DOHH2 (cell line): ENCODE data around the gene NAP1L4.

Experiments
- H3F3A ChIP-seq: fragments of 200-600 bp; sonication (generic), shearing (Covaris generic); 2 replicates; pipeline ENCODE4 v1.6.0; 2016; ENCODE audit warnings: antibody characterized with exemption, mild to moderate bottlenecking; ENCODE audit not compliant: control insufficient read depth, insufficient read depth
- H3K27ac ChIP-seq: fragments of 200-600 bp; sonication (generic); 2 replicates; pipeline ENCODE4 v1.5.1; 2014; ENCODE audit warnings: low read depth, mild to moderate bottlenecking, low read length, moderate library complexity
- H3K27me3 ChIP-seq: fragments of 200-600 bp; sonication (generic); 2 replicates; pipeline ENCODE4 v1.6.1; 2014; ENCODE audit warnings: mild to moderate bottlenecking, low read length, mixed read lengths; ENCODE audit not compliant: control insufficient read depth
- H3K36me3 ChIP-seq: fragments of 200-600 bp; sonication (generic); 2 replicates; pipeline ENCODE4 v1.6.1; 2014; ENCODE audit warnings: mild to moderate bottlenecking, low read length, moderate library complexity, mixed read lengths; ENCODE audit not compliant: control insufficient read depth
- H3K4me1 ChIP-seq: fragments of 200-600 bp; sonication (generic); 2 replicates; pipeline ENCODE4 v1.6.1; 2014; ENCODE audit warnings: mild to moderate bottlenecking, low read length, mixed read lengths; ENCODE audit not compliant: control insufficient read depth
- H3K4me2 ChIP-seq: fragments of 200-600 bp; sonication (generic); 2 replicates; pipeline ENCODE4 v1.6.0; 2014; ENCODE audit warnings: mild to moderate bottlenecking, low read length, moderate library complexity
- H3K4me3 ChIP-seq: fragments of 200-600 bp; sonication (generic); 2 replicates; pipeline ENCODE4 v1.5.1; 2014; ENCODE audit warnings: mild to moderate bottlenecking, low read length, mixed read lengths
- H3K79me2 ChIP-seq: fragments of 200-600 bp; sonication (generic); 2 replicates; pipeline ENCODE4 v1.6.1; 2014; ENCODE audit warnings: mild to moderate bottlenecking, low read length, mixed read lengths; ENCODE audit not compliant: control insufficient read depth
- H3K9me2 ChIP-seq: fragments of 200-600 bp; sonication (generic); replicated peaks from 2 replicates; pipeline ENCODE4 v1.6.1; 2014; ENCODE audit warnings: mild to moderate bottlenecking, low read length, mixed read lengths; ENCODE audit not compliant: control insufficient read depth
- H3K9me3 ChIP-seq: fragments of 200-600 bp; sonication (generic); 2 replicates; pipeline ENCODE4 v1.6.1; 2014; ENCODE audit warnings: antibody characterized with exemption, low read length, mixed read lengths; ENCODE audit not compliant: control insufficient read depth, insufficient read depth
- H4K20me1 ChIP-seq: fragments of 200-600 bp; sonication (generic); 2 replicates; pipeline ENCODE4 v1.6.0; 2014; ENCODE audit warnings: low read depth, mild to moderate bottlenecking, antibody characterized with exemption, low read length, moderate library complexity; ENCODE audit not compliant: control insufficient read depth, insufficient read depth
- EZH2phosphoT487 ChIP-seq: fragments of 200-600 bp; sonication (generic); IDR thresholded peaks from 2 replicates; pipeline ENCODE4 v1.6.1; 2017; ENCODE audit warnings: borderline replicate concordance, mild to moderate bottlenecking, antibody characterized with exemption, low read length, moderate library complexity, mixed read lengths
- TF ChIP-seq, protein P1 (sequence below): fragments of 200-600 bp; sonication (generic); IDR thresholded peaks from one replicate; pipeline ENCODE4 v1.5.1; 2014; ENCODE audit warnings: antibody characterized with exemption, mild to moderate bottlenecking, low read depth, low read length; ENCODE audit not compliant: poor library complexity, severe bottlenecking

Gene NAP1L4

DNA sequence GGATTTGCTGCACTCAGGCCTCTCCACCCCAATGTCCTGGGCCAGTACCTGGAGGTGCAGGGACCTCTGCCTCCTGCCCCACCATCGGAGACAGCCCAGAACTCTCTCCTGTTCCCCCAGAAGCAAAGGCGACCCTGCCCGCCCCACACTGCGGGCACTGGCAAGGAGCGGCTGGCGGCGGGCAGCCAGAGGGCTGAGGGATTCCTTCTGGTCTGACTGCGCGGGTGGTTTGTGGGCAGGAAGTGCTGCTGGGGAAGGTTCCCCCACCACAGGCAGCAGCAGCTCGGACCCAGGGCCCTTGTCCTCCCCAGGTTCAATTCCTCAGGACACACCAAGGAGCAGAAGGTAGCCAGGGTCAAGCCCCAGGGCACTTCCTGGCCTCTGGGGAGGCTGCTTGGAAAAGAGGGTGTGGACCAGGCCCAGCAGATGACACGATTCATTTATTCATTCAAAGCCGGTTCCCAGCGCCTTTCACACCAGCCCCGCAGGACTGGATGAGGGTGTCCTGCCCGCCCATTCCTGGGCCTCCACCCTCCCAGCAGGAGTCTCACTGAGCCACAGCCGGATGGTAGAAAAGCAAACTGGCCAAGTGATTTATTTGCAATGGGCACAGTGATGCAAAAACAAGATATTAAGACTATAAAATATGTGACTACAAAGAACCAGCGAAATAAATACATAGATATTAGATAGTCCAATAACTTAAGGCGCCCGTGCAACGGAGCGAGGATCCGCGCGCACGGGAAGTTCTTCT lies 64.1 kb downstream of the NAP1L4 start:
- H3K4me1 ChIP-seq, result peaks cover 10% of the 10 kb centered on the region
- no peaks in the 10 kb centered on the region for H3K9me3 ChIP-seq
- no peak overlapping the region for H3K4me2 ChIP-seq
- H3K79me2 ChIP-seq, result no peaks in the 10 kb centered on the region
- H3K36me3 ChIP-seq, result no peaks in the 10 kb centered on the region
- peaks cover 25% of the 10 kb centered on the region for H3K27me3 ChIP-seq
- no peak overlapping the region for H3K4me3 ChIP-seq
- H3F3A ChIP-seq, result no peaks in the 10 kb centered on the region
- H4K20me1 ChIP-seq, result no peaks in the 10 kb centered on the region; the same call in 1 of the 2 replicates
- TF ChIP-seq EZH2phosphoT487, result no peak
- TF ChIP-seq, protein P1, sequence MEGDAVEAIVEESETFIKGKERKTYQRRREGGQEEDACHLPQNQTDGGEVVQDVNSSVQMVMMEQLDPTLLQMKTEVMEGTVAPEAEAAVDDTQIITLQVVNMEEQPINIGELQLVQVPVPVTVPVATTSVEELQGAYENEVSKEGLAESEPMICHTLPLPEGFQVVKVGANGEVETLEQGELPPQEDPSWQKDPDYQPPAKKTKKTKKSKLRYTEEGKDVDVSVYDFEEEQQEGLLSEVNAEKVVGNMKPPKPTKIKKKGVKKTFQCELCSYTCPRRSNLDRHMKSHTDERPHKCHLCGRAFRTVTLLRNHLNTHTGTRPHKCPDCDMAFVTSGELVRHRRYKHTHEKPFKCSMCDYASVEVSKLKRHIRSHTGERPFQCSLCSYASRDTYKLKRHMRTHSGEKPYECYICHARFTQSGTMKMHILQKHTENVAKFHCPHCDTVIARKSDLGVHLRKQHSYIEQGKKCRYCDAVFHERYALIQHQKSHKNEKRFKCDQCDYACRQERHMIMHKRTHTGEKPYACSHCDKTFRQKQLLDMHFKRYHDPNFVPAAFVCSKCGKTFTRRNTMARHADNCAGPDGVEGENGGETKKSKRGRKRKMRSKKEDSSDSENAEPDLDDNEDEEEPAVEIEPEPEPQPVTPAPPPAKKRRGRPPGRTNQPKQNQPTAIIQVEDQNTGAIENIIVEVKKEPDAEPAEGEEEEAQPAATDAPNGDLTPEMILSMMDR, result no peak
- H3K27ac ChIP-seq, result no peak overlapping the region
- H3K9me2 ChIP-seq, result no peaks in the 10 kb centered on the region

- Histone ChIP-seq H3K27ac (no peak overlapping the region), H3K36me3 (no peaks in the 10 kb centered on the region), H3F3A (no peaks in the 10 kb centered on the region), H3K4me3 (no peak overlapping the region), H4K20me1 (no peaks in the 10 kb centered on the region; the same call in 1 of the 2 replicates), H3K4me2 (no peak overlapping the region), H3K4me1 (peaks cover 10% of the 10 kb centered on the region), H3K79me2 (no peaks in the 10 kb centered on the region), H3K9me2 (no peaks in the 10 kb centered on the region), H3K27me3 (peaks cover 25% of the 10 kb centered on the region), H3K9me3 (no peaks in the 10 kb centered on the region)
- TF ChIP-seq, protein P1, result no peak
- no peak for TF ChIP-seq EZH2phosphoT487
Measured at GRCh38 chr11:2927121-2927800, 64.9 kb downstream of the NAP1L4 start.

DNA sequence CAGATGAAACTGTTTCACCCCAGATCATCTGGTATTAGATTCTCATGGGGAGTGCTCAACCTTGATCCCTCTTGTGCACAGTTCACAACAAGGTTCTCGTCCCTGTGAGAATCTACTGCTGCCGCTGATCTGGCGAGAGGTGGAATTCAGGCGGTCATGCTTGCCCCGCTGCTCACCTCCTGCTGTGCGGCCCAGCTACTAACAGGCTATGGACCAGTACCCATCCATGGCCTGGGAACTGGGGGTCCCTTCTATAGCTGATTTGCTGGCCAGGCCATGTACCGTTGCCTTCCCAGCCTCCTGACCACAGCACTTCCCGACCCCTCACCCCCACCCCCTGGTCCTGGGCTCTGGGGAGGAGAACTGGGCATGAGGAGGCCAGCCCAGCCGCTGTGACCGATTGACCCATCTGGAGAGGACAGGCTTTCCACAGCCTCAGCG lies 65.5 kb downstream of the NAP1L4 start:
- Histone ChIP-seq H3K4me2 (no peak overlapping the region), H3K9me2 (no peaks in the 10 kb centered on the region), H3K9me3 (no peaks in the 10 kb centered on the region), H3K4me1 (peaks cover 10% of the 10 kb centered on the region), H4K20me1 (no peaks in the 10 kb centered on the region; the same call in 1 of the 2 replicates), H3F3A (no peaks in the 10 kb centered on the region), H3K79me2 (no peaks in the 10 kb centered on the region), H3K36me3 (no peaks in the 10 kb centered on the region), H3K4me3 (no peak overlapping the region), H3K27me3 (peaks cover 25% of the 10 kb centered on the region), H3K27ac (no peak overlapping the region)
- TF ChIP-seq EZH2phosphoT487, result no peak
- TF ChIP-seq, protein P1, result no peak
